Vagina (tissue), 2 donors: ENCODE results near the gene SH3BGRL3. TPM values are rescaled to one million over a fixed set of nuclear protein-coding genes. Genes with fewer than 3 reads are reported as not detected.
"Not testable (repeated sequence)": the region's sequence is repeated elsewhere in the genome, so short reads cannot be mapped to it uniquely, and the experiment has no call there.

Experiments used
- DNase-seq, 2 donors: peaks; one replicate each; pipeline ENCODE4 v3.0.0-alpha.2; 2017; ENCODE audit errors: extremely low spot score in 2 of 2
- H3K27ac ChIP-seq: fragments of 200-600 bp; sonication (generic); one replicate; pipeline ENCODE4 v1.5.1; 2019
- H3K27me3 ChIP-seq: fragments of 200-600 bp; sonication (generic); one replicate; pipeline ENCODE4 v1.5.1; 2019
- H3K36me3 ChIP-seq, 2 donors: fragments of 200-600 bp; sonication (generic); one replicate each; pipeline ENCODE4 v1.5.1; 2017 to 2019
- H3K4me1 ChIP-seq: fragments of 200-600 bp; sonication (generic); one replicate; pipeline ENCODE4 v1.5.1; 2019
- H3K4me3 ChIP-seq, 2 donors: fragments of 200-600 bp; sonication (generic); 1 replicate in 1 of 2; 2 replicates in 1 of 2; pipeline ENCODE4 v1.5.1; 2016 to 2019
- H3K9me3 ChIP-seq: fragments of 200-600 bp; sonication (generic); one replicate; pipeline ENCODE4 v1.5.1; 2019
- POLR2A ChIP-seq, 2 donors: fragments of 450-650 bp; IDR thresholded peaks; one replicate each; pipeline ENCODE4 v1.6.1; 2017; ENCODE audit warnings: antibody characterized with exemption in 2 of 2, mild to moderate bottlenecking in 2 of 2, moderate library complexity in 2 of 2
- POLR2AphosphoS5 ChIP-seq, 2 donors: sonication (generic); formaldehyde crosslinking; IDR thresholded peaks; one replicate each; pipeline ENCODE4 v1.9.0; 2017; ENCODE audit warnings: antibody characterized with exemption in 2 of 2, mild to moderate bottlenecking in 2 of 2, low read depth in 1 of 2; ENCODE audit not compliant: insufficient read depth in 1 of 2
- intact Hi-C: fragments of 100-400 bp; cut with DNase I; formaldehyde crosslinking; loops from one replicate; pipeline ENCODE4 v1.15.1; 2023
- total RNA-seq: library from RNA; depleted of rRNA; stranded (reverse); fragments of >200 nt; gene quantifications from one replicate; pipeline ENCODE4 v1.2.3, GENCODE V29; 2016
- TF ChIP-seq, protein P1 (sequence below), 3 experiments: fragments of 450-650 bp in 2 of 3; fragments of 200-600 bp in 1 of 3; sonication (generic) in 1 of 3; IDR thresholded peaks; one replicate each; pipeline ENCODE4 v1.5.1; 2017 to 2019; ENCODE audit warnings: antibody characterized with exemption in 3 of 3, mild to moderate bottlenecking in 2 of 3, moderate library complexity in 2 of 3

The SH3BGRL3 gene
- total RNA-seq, 1 donor from 2014 or later, result 115 TPM

DNA sequence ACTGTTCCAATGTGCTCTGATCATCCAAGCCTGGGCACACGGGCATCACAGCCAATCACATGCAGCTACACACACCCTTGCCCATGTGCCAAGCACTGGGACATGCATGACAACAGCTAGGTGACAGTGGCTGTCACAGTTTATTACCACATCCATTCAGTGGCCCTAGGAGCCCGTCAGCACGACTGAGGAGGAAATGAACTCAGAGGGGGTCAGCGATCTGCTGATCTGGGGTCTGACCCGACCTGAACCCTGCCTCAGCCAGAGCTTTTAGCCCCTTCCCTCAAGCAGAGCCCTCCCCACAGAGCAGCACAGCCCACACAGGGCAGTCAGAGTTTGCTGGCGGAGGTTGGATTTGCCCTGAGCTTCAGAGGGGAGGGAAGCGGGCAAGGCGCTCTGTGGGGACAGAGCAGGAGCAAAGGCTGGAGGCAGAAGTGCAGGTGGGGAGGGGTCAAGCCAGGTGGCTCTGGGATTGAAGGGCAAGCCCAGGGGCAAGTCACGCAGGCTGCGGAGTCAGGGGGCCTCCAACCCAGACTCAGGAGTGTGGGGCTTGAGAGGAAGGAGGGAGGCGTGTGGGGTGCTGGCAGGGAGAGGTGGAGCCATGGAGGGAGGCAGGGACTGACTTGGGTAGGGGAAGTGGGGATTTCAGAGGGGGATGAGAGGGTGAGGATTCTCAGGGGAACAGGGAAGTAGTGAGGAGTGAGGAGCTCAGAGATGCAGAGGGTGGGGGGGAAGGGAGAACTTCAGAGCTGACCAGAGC lies 10.4 kb downstream of the SH3BGRL3 start:
- no peak for TF ChIP-seq POLR2A (IDR thresholded peaks at IDR 0.05)
- TF ChIP-seq POLR2AphosphoS5 (IDR thresholded peaks at IDR 0.05; ENCODE audit: insufficient read depth in 1 of 2, low read depth in 1 of 2), result no peak
- TF ChIP-seq, protein P1, sequence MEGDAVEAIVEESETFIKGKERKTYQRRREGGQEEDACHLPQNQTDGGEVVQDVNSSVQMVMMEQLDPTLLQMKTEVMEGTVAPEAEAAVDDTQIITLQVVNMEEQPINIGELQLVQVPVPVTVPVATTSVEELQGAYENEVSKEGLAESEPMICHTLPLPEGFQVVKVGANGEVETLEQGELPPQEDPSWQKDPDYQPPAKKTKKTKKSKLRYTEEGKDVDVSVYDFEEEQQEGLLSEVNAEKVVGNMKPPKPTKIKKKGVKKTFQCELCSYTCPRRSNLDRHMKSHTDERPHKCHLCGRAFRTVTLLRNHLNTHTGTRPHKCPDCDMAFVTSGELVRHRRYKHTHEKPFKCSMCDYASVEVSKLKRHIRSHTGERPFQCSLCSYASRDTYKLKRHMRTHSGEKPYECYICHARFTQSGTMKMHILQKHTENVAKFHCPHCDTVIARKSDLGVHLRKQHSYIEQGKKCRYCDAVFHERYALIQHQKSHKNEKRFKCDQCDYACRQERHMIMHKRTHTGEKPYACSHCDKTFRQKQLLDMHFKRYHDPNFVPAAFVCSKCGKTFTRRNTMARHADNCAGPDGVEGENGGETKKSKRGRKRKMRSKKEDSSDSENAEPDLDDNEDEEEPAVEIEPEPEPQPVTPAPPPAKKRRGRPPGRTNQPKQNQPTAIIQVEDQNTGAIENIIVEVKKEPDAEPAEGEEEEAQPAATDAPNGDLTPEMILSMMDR (IDR thresholded peaks at IDR 0.05), result no peak
- H3K4me3 ChIP-seq, result no peak overlapping the region
- H3K9me3 ChIP-seq, result no peaks in the 10 kb centered on the region
- H3K4me1 ChIP-seq, result peaks cover 57% of the 10 kb centered on the region
- no peaks in the 10 kb centered on the region for H3K36me3 ChIP-seq
- H3K27me3 ChIP-seq, result no peaks in the 10 kb centered on the region
- peak in 1 of 2 donors; percentile 76 for DNase-seq
- intact Hi-C loops, result no loop called here
- H3K27ac ChIP-seq, result peak overlapping the region; percentile 60

DNA sequence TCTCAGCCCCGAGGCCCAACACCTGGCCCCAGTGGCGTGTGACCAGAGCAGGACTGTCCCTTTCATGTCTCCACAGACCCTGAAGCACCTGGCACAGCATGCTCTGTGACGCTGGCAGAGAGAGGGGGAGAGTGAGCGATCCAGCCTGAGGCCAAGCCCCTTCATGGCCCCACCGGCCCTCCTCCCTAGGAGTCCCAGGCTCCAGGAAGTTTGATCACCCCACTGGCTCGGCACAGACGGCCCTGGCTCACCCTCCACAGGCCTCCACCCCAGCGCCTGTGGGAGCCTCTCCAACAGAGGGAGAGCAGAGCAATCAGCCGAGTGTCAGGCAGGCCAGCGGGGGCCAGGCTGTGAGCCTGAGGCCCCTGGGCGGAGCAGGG lies 11.0 kb downstream of the SH3BGRL3 start:
- TF ChIP-seq POLR2A (IDR thresholded peaks at IDR 0.05) (no peak), POLR2AphosphoS5 (IDR thresholded peaks at IDR 0.05; ENCODE audit: insufficient read depth in 1 of 2, low read depth in 1 of 2) (no peak)
- TF ChIP-seq, protein P1 (IDR thresholded peaks at IDR 0.05), result no peak
- Histone ChIP-seq H3K36me3 (no peaks in the 10 kb centered on the region), H3K9me3 (no peaks in the 10 kb centered on the region), H3K27ac (peak overlapping the region; percentile 60), H3K4me3 (no peak overlapping the region), H3K4me1 (peaks cover 52% of the 10 kb centered on the region), H3K27me3 (no peaks in the 10 kb centered on the region)
- intact Hi-C loops, result no loop called here
- peak; percentile 76 to 91 for DNase-seq

DNA sequence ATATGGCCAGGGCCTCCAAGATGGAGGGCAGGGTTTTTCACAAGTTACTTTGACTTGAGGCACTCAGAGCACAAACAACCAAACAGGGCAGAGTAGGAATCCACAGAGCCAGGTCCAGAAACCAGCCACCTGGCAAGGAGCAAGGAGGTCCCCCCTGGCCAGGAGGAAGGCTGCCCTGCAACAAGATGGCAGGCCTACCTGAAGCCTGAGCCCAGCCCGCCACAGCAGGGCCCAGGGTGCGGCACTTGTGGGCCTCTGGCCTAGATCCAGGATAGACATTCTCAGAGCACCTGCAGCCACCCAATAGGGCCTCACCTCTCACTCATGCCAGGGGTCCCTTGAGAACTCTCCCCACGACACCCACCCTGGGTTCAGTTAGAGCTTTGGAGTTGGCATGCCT lies 11.5 kb downstream of the SH3BGRL3 start:
- H3K4me1 ChIP-seq, result peaks cover 46% of the 10 kb centered on the region
- no peak for TF ChIP-seq POLR2AphosphoS5 (IDR thresholded peaks at IDR 0.05; ENCODE audit: insufficient read depth in 1 of 2, low read depth in 1 of 2)
- H3K27ac ChIP-seq, result no peak overlapping the region
- H3K27me3 ChIP-seq, result no peaks in the 10 kb centered on the region
- no peaks in the 10 kb centered on the region for H3K36me3 ChIP-seq
- H3K9me3 ChIP-seq, result no peaks in the 10 kb centered on the region
- H3K4me3 ChIP-seq, result no peak overlapping the region
- intact Hi-C loops, result no loop called here
- DNase-seq, result peak in 1 of 2 donors; percentile 76

DNA sequence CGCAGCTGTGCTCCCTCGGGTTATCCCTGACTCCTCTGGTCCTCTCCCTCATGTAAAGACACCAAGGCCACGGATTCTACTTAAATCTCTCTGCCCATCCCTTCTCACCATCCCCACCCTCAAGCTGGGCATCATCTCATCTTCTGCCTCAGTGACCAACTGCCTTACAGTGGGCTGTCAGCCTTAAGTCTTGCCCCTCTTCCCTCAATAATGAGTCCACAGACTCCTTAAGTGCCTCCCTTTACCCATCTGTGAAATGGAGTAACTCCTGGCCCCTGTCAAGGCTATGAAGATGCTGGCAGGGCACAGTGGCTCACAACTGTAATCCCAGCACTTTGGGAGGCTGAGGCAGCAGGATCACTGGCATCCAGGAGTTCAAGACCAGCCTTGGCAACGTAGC lies 12.1 kb downstream of the SH3BGRL3 start:
- intact Hi-C loops, result no loop called here
- TF ChIP-seq POLR2AphosphoS5 (IDR thresholded peaks at IDR 0.05; ENCODE audit: insufficient read depth in 1 of 2, low read depth in 1 of 2), result no peak
- no peak for TF ChIP-seq POLR2A (IDR thresholded peaks at IDR 0.05)
- TF ChIP-seq, protein P1 (IDR thresholded peaks at IDR 0.05), result no peak
- Histone ChIP-seq H3K4me3 (no peak overlapping the region), H3K27me3 (no peaks in the 10 kb centered on the region), H3K4me1 (peaks cover 43% of the 10 kb centered on the region), H3K9me3 (no peaks in the 10 kb centered on the region), H3K36me3 (no peaks in the 10 kb centered on the region), H3K27ac (no peak overlapping the region)
- DNase-seq, result no peak

DNA sequence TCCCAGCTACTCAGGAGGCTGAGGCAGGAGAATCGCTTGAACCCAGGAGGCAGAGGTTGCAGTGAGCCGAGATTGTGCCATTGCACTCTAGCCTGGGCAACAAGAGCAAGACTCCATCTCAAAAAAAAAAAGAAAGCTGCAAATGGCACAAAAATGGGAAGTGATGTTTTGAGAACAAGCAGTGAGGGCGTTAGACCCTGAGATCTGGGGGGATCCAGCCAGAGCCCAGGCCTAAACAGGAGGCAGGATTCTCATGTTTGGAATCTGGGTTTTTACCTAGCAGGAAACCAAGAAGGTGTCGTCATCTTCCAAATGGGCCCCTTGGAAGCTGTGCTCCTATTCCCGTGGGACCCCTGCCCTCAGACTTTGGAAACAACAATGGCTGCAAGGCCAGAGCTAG lies 12.8 kb downstream of the SH3BGRL3 start:
- intact Hi-C loops, H3K36me3 ChIP-seq, H3K27me3 ChIP-seq, DNase-seq, H3K27ac ChIP-seq, H3K9me3 ChIP-seq, H3K4me3 ChIP-seq: not testable (repeated sequence)
- peaks cover 35% of the 10 kb centered on the region for H3K4me1 ChIP-seq

DNA sequence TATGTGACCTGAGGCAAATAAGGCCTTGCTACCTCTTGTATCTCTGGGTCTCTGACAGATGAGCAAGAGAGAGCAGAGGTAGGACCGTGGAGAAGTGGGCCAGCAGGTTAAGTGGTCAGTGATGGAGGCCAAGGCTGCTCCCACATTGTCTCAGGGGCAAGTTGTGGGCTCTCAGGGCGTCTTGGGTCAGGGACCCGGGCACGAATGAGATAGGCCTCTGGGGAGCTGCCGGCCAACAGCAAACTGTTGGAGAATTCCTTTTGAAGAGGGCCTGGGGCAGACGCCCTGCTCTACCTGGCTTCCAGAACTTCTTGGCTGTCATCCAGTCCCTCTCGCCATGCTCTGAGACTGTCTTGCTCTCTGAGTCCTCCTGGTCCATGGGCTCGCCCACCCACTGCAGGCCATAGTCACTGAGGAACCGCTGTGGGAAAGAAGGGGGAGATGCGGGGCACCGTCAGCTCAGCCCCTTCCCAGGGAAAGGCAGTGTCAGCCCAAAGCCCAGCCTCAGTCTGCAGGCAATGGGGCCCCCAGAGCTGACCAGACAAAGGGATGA lies 14.1 kb downstream of the SH3BGRL3 start:
- no peaks in the 10 kb centered on the region for H3K9me3 ChIP-seq
- H3K36me3 ChIP-seq, result no peaks in the 10 kb centered on the region
- TF ChIP-seq POLR2AphosphoS5 (IDR thresholded peaks at IDR 0.05; ENCODE audit: insufficient read depth in 1 of 2, low read depth in 1 of 2) (no peak), POLR2A (IDR thresholded peaks at IDR 0.05) (no peak)
- TF ChIP-seq, protein P1 (IDR thresholded peaks at IDR 0.05), result no peak
- H3K27ac ChIP-seq, result no peak overlapping the region
- no peak overlapping the region for H3K4me3 ChIP-seq
- H3K4me1 ChIP-seq, result peaks cover 24% of the 10 kb centered on the region
- intact Hi-C loops, result no loop called here
- H3K27me3 ChIP-seq, result no peaks in the 10 kb centered on the region
- DNase-seq, result peak in 1 of 2 donors; percentile 81
